K562 (cell line): Measurements from ENCODE around the gene HEXIM1. TPM values are rescaled to one million over a fixed set of nuclear protein-coding genes. Genes with fewer than 3 reads are reported as not detected.
A peak's percentile ranks its signal among the peaks of the same experiment; 100 is the strongest.

Experiments
- ELF2 ChIP-seq: fragments of 250-450 bp; sonication (Bioruptor Pico); IDR thresholded peaks from 2 replicates; pipeline ENCODE4 v1.5.0; 2021; ENCODE audit warnings: mild to moderate bottlenecking
- GATAD2B ChIP-seq: fragments of 450-650 bp; IDR thresholded peaks from 2 replicates; pipeline ENCODE4 v1.6.1; 2017; ENCODE audit warnings: mild to moderate bottlenecking, borderline replicate concordance
- ID3 ChIP-seq, 2 experiments: fragments of 250-450 bp in 1 of 2; fragments of 450-650 bp in 1 of 2; sonication (Bioruptor Pico) in 1 of 2; IDR thresholded peaks; 2 replicates each; pipeline versions ENCODE4 v1.6.1 to v1.8.0; 2016 to 2021; ENCODE audit warnings: mild to moderate bottlenecking in 2 of 2, moderate library complexity in 2 of 2, missing compliant biosample characterization in 1 of 2, missing genetic modification characterization in 1 of 2
- IRF9 ChIP-seq: fragments of 450-650 bp; IDR thresholded peaks from 2 replicates; pipeline ENCODE4 v1.6.1; 2016; ENCODE audit warnings: missing biosample characterization, missing genetic modification characterization
- MED1 ChIP-seq: sonication (generic); formaldehyde crosslinking; IDR thresholded peaks from 2 replicates; pipeline ENCODE4 v1.8.1; 2023; ENCODE audit warnings: missing genetic modification reagents, borderline replicate concordance
- POLR2H ChIP-seq: IDR thresholded peaks from 2 replicates; pipeline ENCODE4 v1.6.1; 2016; ENCODE audit warnings: missing genetic modification characterization, low read depth, mild to moderate bottlenecking, control low read depth, missing compliant biosample characterization, moderate library complexity
- STAT5A ChIP-seq: IDR thresholded peaks from 2 replicates; pipeline ENCODE4 v1.6.1; 2012; ENCODE audit warnings: low read length, inconsistent platforms, borderline replicate concordance
- U2AF2 ChIP-seq: fragments of 200-400 bp; formaldehyde crosslinking; optimal IDR thresholded peaks from 2 replicates; pipeline ENCODE3; 2017; ENCODE audit warnings: low read depth, mild to moderate bottlenecking, low read length
- ZFPM2 ChIP-seq: fragments of 250-450 bp; sonication (Bioruptor Pico); IDR thresholded peaks from 2 replicates; pipeline ENCODE4 v1.5.1; 2022; ENCODE audit warnings: mild to moderate bottlenecking
- ZNF445 ChIP-seq: fragments of 250-450 bp; sonication (Bioruptor Pico); IDR thresholded peaks from 2 replicates; pipeline ENCODE4 v1.4.0; 2020; ENCODE audit warnings: low read depth, mild to moderate bottlenecking, moderate library complexity
- ZNF668 ChIP-seq: fragments of 250-450 bp; sonication (Bioruptor Pico); IDR thresholded peaks from 2 replicates; pipeline ENCODE4 v1.8.0; 2022; ENCODE audit warnings: mild to moderate bottlenecking, inconsistent platforms
- ZSCAN29 ChIP-seq: fragments of 450-650 bp; IDR thresholded peaks from 2 replicates; pipeline ENCODE4 v1.6.1; 2017
- polyA plus RNA-seq, 8 experiments: library from polyadenylated mRNA; depleted of rRNA in 4 of 8; stranded (reverse) in 5 of 8; unstranded in 3 of 8; fragments of >200 nt; fragmentation: Nextera tagmentation in 2 of 8; fragmentation: Illumina TruSeq in 1 of 8; extraction: Ambion mirVana in 2 of 8; extraction: Trizol in 1 of 8; gene quantifications; 2 replicates each; pipeline versions ENCODE4 v1.2.1 to v1.2.3, GENCODE V29; 2011 to 2014; ENCODE audit warnings: inconsistent platforms in 1 of 8, missing spikeins in 1 of 8
- total RNA-seq, 7 experiments: library from RNA; depleted of rRNA in 6 of 7; stranded (reverse); fragments of >200 nt in 6 of 7; fragmentation: Illumina TruSeq in 2 of 7; extraction: Trizol in 2 of 7; gene quantifications; 2 replicates each; pipeline versions ENCODE4 v1.2.1 to v1.2.3, GENCODE V29; 2011 to 2021; ENCODE audit warnings: low replicate concordance in 1 of 7
- TF ChIP-seq, protein P1 (sequence below), 2 experiments: fragments of 450-650 bp in 1 of 2; sonication (generic) in 1 of 2; formaldehyde crosslinking in 1 of 2; IDR thresholded peaks; 2 replicates each; pipeline versions ENCODE4 v1.7.1 to v1.9.0; 2016 to 2022; ENCODE audit warnings: inconsistent platforms in 1 of 2, mild to moderate bottlenecking in 1 of 2, missing genetic modification reagents in 1 of 2
- TF ChIP-seq, protein P2 (sequence below): sonication (generic); formaldehyde crosslinking; IDR thresholded peaks from 2 replicates; pipeline ENCODE4 v1.8.1; 2022; ENCODE audit warnings: missing genetic modification reagents

The HEXIM1 gene
- total and polyA plus RNA-seq, 9 of the 15 experiments (the other 6 are each of a cell fraction or from before 2014, with no cell fraction given), result 1.4 to 28.3 (median 9.1) TPM

GRCh38 chr17:45148183-45149036, at the start of gene HEXIM1 (continued):
- TF ChIP-seq, protein P1, sequence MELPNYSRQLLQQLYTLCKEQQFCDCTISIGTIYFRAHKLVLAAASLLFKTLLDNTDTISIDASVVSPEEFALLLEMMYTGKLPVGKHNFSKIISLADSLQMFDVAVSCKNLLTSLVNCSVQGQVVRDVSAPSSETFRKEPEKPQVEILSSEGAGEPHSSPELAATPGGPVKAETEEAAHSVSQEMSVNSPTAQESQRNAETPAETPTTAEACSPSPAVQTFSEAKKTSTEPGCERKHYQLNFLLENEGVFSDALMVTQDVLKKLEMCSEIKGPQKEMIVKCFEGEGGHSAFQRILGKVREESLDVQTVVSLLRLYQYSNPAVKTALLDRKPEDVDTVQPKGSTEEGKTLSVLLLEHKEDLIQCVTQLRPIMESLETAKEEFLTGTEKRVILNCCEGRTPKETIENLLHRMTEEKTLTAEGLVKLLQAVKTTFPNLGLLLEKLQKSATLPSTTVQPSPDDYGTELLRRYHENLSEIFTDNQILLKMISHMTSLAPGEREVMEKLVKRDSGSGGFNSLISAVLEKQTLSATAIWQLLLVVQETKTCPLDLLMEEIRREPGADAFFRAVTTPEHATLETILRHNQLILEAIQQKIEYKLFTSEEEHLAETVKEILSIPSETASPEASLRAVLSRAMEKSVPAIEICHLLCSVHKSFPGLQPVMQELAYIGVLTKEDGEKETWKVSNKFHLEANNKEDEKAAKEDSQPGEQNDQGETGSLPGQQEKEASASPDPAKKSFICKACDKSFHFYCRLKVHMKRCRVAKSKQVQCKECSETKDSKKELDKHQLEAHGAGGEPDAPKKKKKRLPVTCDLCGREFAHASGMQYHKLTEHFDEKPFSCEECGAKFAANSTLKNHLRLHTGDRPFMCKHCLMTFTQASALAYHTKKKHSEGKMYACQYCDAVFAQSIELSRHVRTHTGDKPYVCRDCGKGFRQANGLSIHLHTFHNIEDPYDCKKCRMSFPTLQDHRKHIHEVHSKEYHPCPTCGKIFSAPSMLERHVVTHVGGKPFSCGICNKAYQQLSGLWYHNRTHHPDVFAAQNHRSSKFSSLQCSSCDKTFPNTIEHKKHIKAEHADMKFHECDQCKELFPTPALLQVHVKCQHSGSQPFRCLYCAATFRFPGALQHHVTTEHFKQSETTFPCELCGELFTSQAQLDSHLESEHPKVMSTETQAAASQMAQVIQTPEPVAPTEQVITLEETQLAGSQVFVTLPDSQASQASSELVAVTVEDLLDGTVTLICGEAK (IDR thresholded peaks at IDR 0.05), result peak; percentile 47
- TF ChIP-seq, protein P1 (CRISPR knock-in tag; IDR thresholded peaks at IDR 0.05), result no peak
- TF ChIP-seq STAT5A (peak; percentile 33; the same call in 1 of the 2 replicates), IRF9 (tag) (no peak), ELF2 (CRISPR knock-in tag) (peak; percentile 93), ZNF445 (CRISPR knock-in tag) (peak; percentile 77; the same call in 1 of the 2 replicates), GATAD2B (peak; percentile 99), MED1 (no peak), ID3 (CRISPR knock-in tag; IDR thresholded peaks at IDR 0.05) (no peak), ID3 (tag; IDR thresholded peaks at IDR 0.05) (peak; percentile 90), ZNF668 (CRISPR knock-in tag) (no peak), ZSCAN29 (no peak), POLR2H (tag) (peak; percentile 99), ZFPM2 (peak; percentile 97), U2AF2 (no peak)
- TF ChIP-seq, protein P2, sequence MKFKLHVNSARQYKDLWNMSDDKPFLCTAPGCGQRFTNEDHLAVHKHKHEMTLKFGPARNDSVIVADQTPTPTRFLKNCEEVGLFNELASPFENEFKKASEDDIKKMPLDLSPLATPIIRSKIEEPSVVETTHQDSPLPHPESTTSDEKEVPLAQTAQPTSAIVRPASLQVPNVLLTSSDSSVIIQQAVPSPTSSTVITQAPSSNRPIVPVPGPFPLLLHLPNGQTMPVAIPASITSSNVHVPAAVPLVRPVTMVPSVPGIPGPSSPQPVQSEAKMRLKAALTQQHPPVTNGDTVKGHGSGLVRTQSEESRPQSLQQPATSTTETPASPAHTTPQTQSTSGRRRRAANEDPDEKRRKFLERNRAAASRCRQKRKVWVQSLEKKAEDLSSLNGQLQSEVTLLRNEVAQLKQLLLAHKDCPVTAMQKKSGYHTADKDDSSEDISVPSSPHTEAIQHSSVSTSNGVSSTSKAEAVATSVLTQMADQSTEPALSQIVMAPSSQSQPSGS, result peak; percentile 49; the same call in 1 of the 2 replicates
